GM03348 (cell line): ENCODE data around the gene CEP250.

ENCODE experiments used
- DNase-seq: peaks from one replicate; pipeline ENCODE4 v3.0.0; 2012; ENCODE audit warnings: low spot score

CEP250 gene

GRCh38 chr20:35563834-35564233, 108.4 kb downstream of the CEP250 start:
- no peak for DNase-seq

- DNase-seq: no peak
These were observed 109.5 kb downstream of the CEP250 start for GRCh38 chr20:35564905-35565304.

GRCh38 chr20:35568645-35569044, 113.2 kb downstream of the CEP250 start:
- DNase-seq: no peak
